Astrocyte of the cerebellum (primary cell): ENCODE data around the gene KCNK10.

ENCODE experiments used
- DNase-seq: peaks from one replicate; pipeline ENCODE4 v3.0.0-alpha.2; 2011; ENCODE audit warnings: low read depth
- H3K4me3 ChIP-seq: 2 replicates; pipeline ENCODE4 v1.5.1; 2011; ENCODE audit warnings: mild to moderate bottlenecking, low read depth, low read length, moderate library complexity
- CTCF ChIP-seq: IDR thresholded peaks from 2 replicates; pipeline ENCODE4 v1.5.1; 2012; ENCODE audit warnings: low read length, low read depth, moderate library complexity, mild to moderate bottlenecking; ENCODE audit errors: missing control alignments
- in situ Hi-C: cut with HindIII; loops from 2 replicates; pipeline ENCODE4 v1.10.0; 2017; ENCODE audit warnings: low sequenced_read_pairs

KCNK10 gene

GRCh38 chr14:88210426-88210825, 112.6 kb downstream of the KCNK10 start:
- H3K4me3 ChIP-seq: no peak overlapping the region
- no peak for DNase-seq
- no peak for TF ChIP-seq CTCF

DNA sequence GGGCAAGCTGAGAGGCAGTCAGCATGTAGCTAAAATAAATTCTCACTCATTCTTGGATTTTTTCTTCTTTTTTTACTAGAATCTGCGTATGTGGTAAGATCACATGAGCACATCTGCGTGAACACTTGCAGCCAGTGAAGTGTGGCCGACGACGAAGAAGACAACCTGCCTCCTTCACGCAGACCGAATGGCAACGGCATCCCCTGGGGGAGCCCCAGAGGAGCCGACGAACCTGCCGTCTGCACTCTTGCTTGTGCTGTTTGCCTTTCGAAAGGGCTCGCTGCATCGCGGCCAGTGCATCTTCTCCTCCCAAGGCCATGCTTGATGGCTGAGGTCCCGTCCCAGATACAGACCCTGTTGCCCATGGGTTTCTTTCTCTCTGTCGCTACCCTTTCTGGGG, 113.8 kb downstream of the KCNK10 start:
- H3K4me3 ChIP-seq: no peak overlapping the region
- DNase-seq: no peak
- in situ Hi-C loops: no loop called here
- no peak for TF ChIP-seq CTCF

More at GRCh38 chr14:88210426-88210825, 112.6 kb downstream of the KCNK10 start:
- in situ Hi-C loops: no loop called here

GRCh38 chr14:88208858-88209257, 114.2 kb downstream of the KCNK10 start:
- no peak overlapping the region for H3K4me3 ChIP-seq
- no peak for DNase-seq
- no peak for TF ChIP-seq CTCF
- in situ Hi-C loops: no loop called here

DNA sequence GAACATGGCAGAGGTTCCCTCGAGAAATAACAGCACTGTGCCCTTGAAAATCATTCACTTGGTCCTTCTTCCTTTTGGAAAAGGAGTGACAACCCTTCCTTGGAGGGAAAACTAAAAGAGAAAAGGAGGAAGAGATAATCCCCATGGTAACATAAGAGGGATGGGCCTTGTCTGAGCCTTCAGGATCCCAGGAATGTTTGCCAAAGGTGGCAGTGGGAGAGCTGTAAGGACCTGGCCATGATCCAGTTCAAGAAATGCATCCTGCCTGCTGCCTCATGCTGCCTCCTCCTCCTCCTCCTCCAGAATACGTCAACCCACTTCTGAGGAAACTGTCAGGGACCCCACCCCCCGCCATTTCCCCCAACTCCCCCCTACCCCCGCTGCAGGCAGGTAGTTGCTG, 118.8 kb downstream of the KCNK10 start:
- TF ChIP-seq CTCF: no peak
- no peak overlapping the region for H3K4me3 ChIP-seq
- in situ Hi-C loops: no loop called here
- DNase-seq: no peak

DNA sequence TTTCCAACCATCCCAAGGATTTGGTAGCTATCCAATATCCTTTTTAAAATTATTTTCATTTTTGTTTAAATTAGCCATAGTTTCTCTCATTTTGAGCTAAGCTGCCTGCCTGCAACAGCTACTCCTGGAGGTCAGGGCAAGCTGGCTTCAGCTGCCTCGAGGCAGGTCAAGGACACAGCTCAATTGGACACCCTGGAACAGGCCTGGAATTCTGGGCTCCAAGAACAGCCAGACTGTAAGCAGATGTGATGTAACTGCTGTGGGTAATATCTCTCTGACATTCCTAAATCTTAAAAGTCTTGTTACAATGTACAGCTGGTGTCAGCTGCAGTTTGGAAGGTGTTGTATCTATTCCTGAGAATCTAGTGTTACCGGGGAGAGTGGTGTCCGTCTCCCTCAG, 119.8 kb downstream of the KCNK10 start:
- no peak for DNase-seq
- no peak for TF ChIP-seq CTCF
- in situ Hi-C loops: no loop called here
- H3K4me3 ChIP-seq: no peak overlapping the region

DNA sequence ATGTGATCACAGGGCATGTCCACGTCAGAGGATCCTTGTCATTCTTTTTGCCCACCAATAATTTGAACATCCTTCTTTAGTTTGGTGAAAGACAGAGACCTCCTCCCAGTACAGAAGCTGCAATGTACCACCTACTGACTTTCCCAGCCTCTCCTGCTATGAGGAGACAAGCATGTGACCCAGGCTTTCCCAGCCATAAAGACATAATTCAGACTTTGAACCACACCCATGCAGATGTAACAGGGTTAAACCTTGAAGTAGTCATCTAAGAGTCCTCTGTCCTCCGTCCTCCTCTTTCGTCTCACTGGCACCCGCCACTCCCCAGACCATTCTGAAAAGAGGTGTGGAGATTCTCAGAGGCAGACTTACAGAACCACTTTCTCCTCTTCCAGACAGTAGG, 120.8 kb downstream of the KCNK10 start:
- no peak for TF ChIP-seq CTCF

DNA sequence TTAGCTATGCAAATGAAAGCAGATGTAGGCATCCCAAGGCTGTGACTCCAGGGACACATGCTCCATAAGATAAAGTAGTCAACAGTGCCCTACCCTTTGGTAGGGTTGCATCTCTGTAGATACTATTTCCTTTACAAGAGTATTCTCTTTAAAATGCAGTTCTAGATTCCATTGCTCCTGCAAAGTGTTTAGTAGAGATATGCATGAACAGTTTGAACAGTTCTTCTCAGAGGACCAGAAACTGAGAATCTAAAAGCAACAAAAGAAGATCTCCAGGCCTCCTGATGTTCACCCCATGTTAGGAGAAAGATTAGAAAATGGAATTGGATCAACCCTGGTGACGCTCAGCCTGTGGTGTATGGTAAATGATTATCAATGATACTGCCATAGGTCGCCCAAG, 121.2 kb downstream of the KCNK10 start:
- H3K4me3 ChIP-seq: no peak overlapping the region
- no peak for TF ChIP-seq CTCF
- in situ Hi-C loops: no loop called here
- no peak for DNase-seq

More for the DNA sequence above, 120.8 kb downstream of the KCNK10 start:
- no peak overlapping the region for H3K4me3 ChIP-seq
- in situ Hi-C loops: no loop called here
- no peak for DNase-seq
